ENCODE measurements around the gene CRELD2.
A peak's percentile ranks its signal among the peaks of the same experiment; 100 is the strongest.

The CRELD2 gene, protein sequence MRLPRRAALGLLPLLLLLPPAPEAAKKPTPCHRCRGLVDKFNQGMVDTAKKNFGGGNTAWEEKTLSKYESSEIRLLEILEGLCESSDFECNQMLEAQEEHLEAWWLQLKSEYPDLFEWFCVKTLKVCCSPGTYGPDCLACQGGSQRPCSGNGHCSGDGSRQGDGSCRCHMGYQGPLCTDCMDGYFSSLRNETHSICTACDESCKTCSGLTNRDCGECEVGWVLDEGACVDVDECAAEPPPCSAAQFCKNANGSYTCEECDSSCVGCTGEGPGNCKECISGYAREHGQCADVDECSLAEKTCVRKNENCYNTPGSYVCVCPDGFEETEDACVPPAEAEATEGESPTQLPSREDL

GRCh38 chr22:49917974-49918910 lies at the start of gene CRELD2, which contains the start of gene ALG12:
CRELD2 (plus strand) TSS chr22:49918634; CDS start chr22:49918770, 136 bp downstream.
ALG12 (minus strand) TSS chr22:49918438; CDS start chr22:49913765, 4,673 bp downstream.
- peak; percentile 100 for DNase-seq (ENCODE audit: low spot score)
- FAIRE-seq, result peak; percentile 98

- no peak for FAIRE-seq
Observed at GRCh38 chr22:49869086-49869830, 49.2 kb upstream of the CRELD2 start.

DNA sequence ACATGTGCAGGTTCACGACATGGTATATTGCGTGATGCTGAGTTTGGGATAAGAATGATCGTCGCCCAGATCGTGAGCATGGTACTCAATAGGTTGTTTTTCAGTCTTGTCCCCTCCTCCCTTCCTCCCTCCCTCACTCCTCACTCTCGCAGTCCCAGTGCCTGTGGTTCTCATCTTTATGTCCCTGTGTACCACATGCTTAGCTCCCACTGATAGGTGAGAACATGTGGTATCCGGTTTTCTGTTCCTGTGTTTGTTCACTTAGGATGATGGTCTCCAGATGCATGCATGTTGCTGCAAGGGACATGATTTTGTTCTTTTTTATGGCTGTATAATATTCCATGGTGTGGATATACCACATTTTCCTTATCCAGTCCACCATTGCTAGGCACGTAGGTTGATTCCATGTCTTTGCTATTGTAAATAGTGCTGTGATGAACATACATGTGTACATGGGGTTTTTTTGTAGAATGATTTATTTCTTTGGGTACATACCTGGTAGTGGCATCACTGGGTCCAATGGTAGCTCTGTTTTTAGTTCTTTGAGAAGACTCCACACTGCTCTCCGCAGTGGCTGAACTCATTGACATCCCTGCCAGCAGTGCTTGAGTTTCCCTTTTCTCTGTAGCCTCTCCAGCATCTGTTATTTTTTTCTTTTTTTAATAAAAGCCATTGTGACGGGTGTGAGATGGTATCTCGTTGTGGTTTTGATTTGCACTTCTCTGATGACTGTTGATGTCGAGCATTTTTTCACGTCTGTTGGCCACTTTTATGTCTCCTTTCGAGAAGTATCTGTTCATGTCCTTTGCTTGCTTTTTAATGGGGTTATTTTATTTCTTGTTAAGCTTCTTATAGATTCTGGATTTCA lies 48.4 kb upstream of the CRELD2 start:
- FAIRE-seq, result no peak
- DNase-seq (ENCODE audit: low spot score), result no peak

More at GRCh38 chr22:49869086-49869830, 49.2 kb upstream of the CRELD2 start:
- no peak for DNase-seq (ENCODE audit: low spot score)

DNA sequence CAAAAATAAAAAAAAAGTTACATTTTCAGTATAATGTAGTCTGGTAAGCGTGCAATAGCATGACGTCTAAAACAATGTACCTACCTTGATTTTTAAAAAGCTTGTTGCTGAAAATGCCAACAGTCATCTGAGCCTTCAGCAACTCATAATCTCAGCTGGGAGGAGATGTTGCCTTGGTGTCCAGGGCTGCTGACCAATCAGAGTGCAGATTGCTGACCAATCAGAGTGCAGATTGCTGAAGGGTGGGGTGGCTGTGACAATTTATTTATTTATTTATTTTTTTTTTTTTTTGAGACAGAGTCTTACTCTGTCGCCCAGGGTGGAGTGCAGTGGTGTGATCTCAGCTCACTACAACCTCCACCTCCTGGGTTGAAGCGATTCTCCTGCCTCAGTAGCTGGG lies 47.0 kb upstream of the CRELD2 start:
- DNase-seq (ENCODE audit: low spot score) (no peak), FAIRE-seq (no peak)

DNA sequence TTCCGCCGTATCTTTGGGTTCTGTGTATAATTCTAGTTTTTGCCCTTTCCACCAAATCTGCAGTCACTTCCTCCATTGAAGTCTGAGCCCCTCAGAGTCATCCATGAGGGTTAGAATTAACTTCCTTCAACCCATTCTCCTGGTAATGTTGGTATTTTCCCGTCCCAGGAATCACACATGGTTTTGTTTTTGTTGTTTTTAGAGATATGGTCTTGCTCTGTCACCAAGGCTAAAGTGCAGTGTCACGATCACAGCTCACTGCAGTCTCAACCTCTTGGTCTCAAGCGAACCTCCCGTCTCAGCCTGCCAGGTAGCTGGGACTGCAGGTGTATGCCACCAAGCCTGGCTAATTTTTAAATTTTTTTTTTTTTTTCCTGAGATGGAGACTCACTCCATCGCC lies 46.1 kb upstream of the CRELD2 start:
- FAIRE-seq (no peak), DNase-seq (ENCODE audit: low spot score) (no peak)

- FAIRE-seq (no peak), DNase-seq (ENCODE audit: low spot score) (no peak)
Observed at GRCh38 chr22:49873228-49873940, 45.0 kb upstream of the CRELD2 start.

DNA sequence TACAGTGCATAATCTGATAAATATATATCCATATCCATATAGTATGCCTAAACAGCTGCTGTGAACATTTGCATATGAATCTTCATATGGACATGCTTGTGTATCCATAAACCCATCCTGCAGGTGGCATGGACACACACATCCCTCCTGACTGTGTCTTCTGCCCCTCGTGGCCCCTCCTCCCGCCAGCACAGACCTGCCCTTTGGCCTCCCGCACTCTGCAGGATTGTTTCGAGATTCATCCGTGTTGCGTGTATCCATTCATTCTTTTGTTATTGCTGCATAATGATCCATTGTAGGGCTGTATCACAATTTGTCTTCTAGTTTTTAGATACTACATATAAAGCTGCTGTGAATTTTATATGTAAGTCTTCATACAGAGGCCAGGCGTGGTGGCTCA lies 40.8 kb upstream of the CRELD2 start:
- no peak for DNase-seq (ENCODE audit: low spot score)
- no peak for FAIRE-seq

GRCh38 chr22:49878206-49878605 lies 40.2 kb upstream of the CRELD2 start:
- DNase-seq (ENCODE audit: low spot score) (no peak), FAIRE-seq (no peak)

DNA sequence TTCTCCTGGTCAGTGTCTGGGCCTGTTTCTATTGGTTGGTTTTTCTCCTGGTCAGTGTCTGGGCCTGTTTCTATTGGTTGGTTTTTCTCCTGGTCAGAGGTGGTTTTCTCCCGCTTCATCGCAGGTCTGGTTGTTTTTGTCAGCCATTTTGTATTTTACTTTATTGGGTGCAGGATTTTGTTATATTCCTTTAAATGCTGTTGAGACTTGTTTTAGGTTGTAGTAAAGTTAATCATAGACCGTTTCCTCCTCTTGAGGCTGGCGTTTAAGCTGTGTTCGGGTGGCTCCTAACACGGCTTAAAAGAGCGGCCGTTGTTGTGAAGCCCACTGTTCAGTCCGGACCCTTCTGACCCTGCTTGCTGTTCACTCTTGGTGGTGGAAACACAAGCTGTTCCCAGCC lies 38.6 kb upstream of the CRELD2 start:
- no peak for FAIRE-seq
- no peak for DNase-seq (ENCODE audit: low spot score)

GRCh38 chr22:49880281-49880680 lies 38.2 kb upstream of the CRELD2 start:
- no peak for DNase-seq (ENCODE audit: low spot score)
- FAIRE-seq, result no peak

- no peak for FAIRE-seq
Observed at GRCh38 chr22:49881856-49882255, 36.6 kb upstream of the CRELD2 start.

DNA sequence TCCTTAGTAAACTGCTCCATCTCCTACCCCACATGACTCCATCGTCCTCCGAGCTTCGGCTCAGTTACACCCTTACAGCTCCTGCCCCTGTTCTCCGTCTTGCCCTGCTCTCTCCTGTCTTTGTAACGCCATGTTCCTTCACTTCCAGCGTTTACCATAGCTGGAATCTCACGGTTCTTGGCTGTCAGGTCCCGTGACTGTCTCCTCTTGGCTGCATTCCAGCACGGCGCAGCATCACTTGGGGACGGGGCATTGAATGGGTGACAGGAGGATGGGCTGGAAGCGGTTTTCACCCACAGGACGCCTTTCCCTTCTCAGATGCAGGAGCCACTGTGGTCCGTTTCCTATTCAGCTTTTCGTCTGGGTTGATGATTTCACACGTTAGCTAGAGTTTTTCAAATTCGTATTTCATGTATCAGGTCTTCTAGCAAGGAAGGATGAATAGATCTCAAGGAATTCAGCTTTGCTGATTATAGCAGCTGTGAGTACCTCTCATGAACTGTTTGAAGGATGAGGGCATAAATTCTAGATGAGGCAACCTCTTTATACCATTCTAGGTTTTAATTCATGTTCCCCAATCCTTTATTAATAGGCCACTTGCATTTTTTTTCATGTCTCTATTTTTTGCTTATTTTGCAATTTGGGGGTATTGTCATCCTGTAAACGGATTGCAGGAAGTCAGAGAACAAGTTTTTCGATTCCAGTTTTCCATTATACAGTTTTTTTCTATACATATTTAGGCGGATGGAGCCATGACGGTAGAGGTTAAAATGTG lies 35.7 kb upstream of the CRELD2 start:
- DNase-seq (ENCODE audit: low spot score) (no peak), FAIRE-seq (no peak)

More at GRCh38 chr22:49881856-49882255, 36.6 kb upstream of the CRELD2 start:
- DNase-seq (ENCODE audit: low spot score), result no peak

DNA sequence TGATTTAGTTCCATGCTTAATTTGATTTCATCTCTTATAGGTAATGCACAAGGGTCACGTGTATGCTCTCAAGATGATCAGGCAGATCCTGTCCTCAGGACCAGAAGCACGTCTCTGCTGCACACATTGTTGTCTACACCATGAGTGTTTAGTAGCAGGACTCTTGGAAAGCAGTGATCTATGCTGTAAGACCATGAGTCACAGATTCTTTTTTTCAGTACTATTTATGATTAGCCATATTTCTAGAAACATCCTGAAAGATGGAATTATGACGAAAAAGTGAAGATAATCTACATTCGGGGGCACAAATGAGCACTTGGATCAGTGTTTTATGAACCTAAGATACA lies 35.2 kb upstream of the CRELD2 start:
- DNase-seq (ENCODE audit: low spot score), result no peak
- FAIRE-seq, result no peak

GRCh38 chr22:49884075-49884474 lies 34.4 kb upstream of the CRELD2 start:
- FAIRE-seq (no peak), DNase-seq (ENCODE audit: low spot score) (no peak)

- DNase-seq (ENCODE audit: low spot score), result no peak
- no peak for FAIRE-seq
Observed at GRCh38 chr22:49884503-49885260, 33.8 kb upstream of the CRELD2 start.

DNA sequence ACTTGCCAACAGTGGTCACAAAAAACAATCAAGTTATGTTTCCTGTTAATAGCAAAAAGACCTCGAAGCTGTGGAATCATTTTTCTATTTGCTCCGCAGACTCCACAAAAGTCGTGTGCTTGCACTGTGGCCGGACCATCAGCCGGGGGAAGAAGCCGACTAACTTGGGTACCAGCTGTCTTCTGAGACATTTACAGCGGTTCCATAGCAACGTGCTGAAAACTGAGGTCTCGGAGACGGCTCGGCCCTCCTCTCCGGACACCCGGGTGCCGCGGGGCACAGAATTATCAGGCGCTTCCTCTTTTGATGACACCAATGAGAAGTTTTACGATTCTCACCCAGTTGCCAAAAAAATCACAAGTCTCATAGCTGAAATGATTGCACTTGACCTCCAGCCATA lies 33.2 kb upstream of the CRELD2 start:
- no peak for FAIRE-seq
- no peak for DNase-seq (ENCODE audit: low spot score)

DNA sequence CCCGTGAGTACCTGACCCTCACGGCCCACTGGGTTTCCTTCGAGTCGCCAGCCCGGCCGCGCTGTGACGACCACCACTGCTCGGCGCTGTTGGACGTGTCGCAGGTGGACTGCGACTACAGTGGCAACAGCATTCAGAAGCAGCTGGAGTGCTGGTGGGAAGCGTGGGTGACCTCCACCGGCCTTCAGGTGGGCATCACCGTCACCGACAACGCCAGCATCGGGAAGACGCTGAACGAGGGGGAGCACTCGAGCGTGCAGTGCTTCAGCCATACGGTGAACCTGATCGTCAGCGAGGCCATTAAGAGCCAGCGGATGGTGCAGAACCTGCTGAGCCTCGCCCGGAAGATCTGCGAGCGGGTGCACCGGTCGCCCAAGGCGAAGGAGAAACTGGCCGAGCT lies 32.6 kb upstream of the CRELD2 start:
- FAIRE-seq, result peak; percentile 44
- no peak for DNase-seq (ENCODE audit: low spot score)

DNA sequence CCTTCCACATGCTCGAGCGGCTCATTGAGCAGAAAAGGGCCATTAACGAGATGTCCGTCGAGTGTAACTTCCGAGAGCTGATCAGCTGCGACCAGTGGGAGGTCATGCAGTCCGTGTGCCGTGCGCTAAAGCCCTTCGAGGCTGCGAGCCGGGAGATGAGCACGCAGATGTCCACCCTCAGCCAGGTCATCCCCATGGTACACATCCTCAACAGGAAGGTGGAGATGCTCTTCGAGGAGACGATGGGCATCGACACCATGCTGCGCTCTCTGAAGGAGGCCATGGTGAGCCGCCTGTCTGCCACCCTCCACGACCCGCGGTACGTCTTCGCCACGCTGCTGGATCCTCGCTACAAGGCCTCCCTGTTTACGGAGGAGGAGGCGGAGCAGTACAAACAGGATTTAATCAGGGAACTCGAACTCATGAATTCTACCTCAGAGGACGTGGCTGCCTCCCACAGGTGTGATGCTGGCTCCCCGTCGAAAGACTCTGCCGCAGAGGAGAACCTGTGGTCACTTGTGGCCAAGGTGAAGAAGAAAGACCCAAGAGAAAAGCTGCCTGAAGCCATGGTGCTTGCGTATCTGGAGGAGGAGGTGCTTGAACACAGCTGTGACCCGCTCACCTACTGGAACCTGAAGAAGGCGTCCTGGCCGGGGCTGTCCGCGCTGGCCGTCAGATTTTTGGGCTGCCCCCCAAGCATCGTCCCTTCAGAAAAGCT lies 31.9 kb upstream of the CRELD2 start:
- DNase-seq (ENCODE audit: low spot score) (no peak), FAIRE-seq (no peak)

Measured in urothelium cell line (cell line).